Measurements from ENCODE around the gene GPR180.

GRCh38 chr13:94667190-94667589, 65.5 kb downstream of the GPR180 start:
- TF ChIP-seq POLR2AphosphoS5 (IDR thresholded peaks at IDR 0.05; ENCODE audit: low read depth) (no peak), CTCF (IDR thresholded peaks at IDR 0.05; ENCODE audit: insufficient read depth, low read length) (no peak), GABPA (IDR thresholded peaks at IDR 0.05; ENCODE audit: low read depth) (no peak), REST (IDR thresholded peaks at IDR 0.05; ENCODE audit: insufficient replicate concordance, low read depth) (no peak)

All from HL-60 (cell line).